ACHN (cell line): ENCODE measurements around the gene ANAPC1.
A peak's percentile ranks its signal among the peaks of the same experiment; 100 is the strongest.
"Not testable (repeated sequence)": the region's sequence is repeated elsewhere in the genome, so short reads cannot be mapped to it uniquely, and the experiment has no call there.

Experiments
- DNase-seq: peaks from one replicate; pipeline ENCODE4 v3.0.0-alpha.2; 2015
- in situ Hi-C: cut with HindIII; loops from 2 replicates; pipeline ENCODE4 v1.10.0; 2017; ENCODE audit warnings: low sequenced_read_pairs, low pct_ligation_motif_present, low pct_unique_long_range_greater_than_20kb

The ANAPC1 gene

DNA sequence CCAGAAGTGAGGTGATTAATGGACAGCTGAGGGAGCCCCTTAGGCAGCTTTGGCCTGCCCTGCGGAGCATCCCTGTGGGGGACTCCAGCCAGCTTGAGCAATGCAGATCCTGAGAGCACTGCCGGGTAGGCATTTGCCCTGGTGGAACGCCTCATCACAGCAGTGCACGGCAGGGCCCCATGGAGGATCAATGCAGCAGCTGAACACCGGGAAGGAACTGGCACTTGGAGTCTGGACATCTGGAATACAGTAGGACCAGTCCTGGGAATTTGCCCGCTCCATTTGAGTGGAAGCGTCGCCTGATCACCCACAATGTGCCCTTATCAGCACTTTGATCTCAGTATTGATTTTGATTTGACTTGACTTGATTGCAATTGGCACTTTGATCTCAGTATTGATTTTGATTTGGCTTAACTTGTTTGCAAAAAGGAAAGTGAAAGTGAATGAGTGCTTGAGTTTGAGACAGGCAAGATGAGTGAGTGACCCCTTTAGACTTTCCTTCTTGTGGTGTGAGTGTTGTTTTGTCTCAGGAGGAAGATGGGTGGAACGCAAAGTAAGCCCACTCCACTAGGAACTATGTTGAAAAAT is 123.2 kb downstream of the ANAPC1 start:
- DNase-seq, in situ Hi-C loops: not testable (repeated sequence)

- in situ Hi-C loops, DNase-seq: not testable (repeated sequence)
These were observed 131.5 kb downstream of the ANAPC1 start for GRCh38 chr2:111752533-111752932.

GRCh38 chr2:111750641-111751040 is 133.4 kb downstream of the ANAPC1 start:
- in situ Hi-C loops, DNase-seq: not testable (repeated sequence)

DNA sequence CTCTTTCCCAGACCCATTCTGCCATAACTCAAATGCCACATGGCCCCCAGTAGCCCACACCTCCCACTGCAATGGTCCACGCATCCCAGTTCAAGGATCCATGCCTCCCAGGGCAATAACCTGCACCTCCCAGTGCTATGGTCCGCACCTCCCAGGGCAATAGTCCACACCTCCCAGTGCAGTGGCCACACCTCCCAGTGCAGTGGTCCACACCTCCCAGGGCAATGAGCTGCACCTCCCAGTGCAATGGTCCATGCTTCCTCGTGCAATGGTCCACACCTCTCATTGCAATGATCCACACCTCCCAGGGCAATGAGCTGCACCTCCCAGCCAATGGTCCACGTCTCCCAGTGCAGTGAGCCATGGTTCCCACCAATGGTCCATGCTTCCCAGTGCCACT is 135.6 kb downstream of the ANAPC1 start:
- DNase-seq, in situ Hi-C loops: not testable (repeated sequence)

DNA sequence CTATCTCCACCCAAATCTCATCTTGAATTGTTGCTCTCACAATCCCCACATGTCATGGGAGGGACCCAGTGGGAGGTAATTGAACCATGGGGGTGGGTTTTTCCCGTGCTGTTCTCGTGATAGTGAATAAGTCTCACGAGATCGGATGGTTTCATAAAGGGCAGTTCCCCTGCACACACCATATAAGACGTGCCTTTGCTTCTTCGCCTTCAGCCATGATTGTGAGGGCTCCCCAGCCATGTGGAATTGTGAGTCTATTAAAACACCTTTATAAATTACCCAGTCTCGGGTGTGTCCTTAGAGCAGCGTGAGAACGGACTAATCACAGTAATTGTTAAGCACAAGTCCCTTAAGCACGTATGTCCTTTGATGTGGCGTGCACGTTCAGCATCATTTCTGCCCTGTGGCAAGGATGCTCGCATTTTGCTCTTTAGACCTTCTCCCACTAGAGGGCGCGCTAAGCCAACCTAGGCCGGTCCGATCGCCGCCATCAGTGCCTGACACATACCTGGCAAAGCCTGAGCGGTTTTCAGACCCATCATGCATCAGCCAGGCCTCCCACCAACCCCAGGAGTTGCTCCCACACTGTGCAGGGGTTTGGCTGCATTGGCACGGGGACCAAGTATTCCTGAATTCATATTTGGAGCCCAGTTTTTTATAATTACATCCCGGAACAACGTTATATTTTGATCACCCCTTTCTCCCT is 136.4 kb downstream of the ANAPC1 start:
- DNase-seq, in situ Hi-C loops: not testable (repeated sequence)

DNA sequence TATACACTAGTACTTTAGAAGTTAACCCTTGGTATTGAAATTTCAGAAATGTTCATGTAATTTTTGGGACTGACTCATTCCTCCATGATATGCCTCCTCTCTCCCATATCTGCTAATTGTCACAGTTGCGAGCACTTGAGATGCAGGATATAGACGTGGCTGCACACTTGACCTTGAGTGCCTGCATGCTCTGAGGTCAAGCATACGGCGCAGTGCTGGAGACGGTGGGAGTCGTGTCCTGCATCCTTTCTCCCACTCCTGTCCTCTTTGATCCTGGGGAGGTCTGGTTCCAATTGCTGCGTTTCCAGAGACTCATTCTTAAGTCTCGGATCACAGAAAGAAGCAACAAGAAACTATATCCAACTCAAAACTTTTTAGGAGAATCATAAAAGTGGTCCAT is 139.2 kb downstream of the ANAPC1 start:
- in situ Hi-C loops, DNase-seq: not testable (repeated sequence)

GRCh38 chr2:111741517-111741916 is 142.5 kb downstream of the ANAPC1 start:
- DNase-seq, in situ Hi-C loops: not testable (repeated sequence)

GRCh38 chr2:111735838-111736721 is 147.9 kb downstream of the ANAPC1 start:
- DNase-seq, in situ Hi-C loops: not testable (repeated sequence)

DNA sequence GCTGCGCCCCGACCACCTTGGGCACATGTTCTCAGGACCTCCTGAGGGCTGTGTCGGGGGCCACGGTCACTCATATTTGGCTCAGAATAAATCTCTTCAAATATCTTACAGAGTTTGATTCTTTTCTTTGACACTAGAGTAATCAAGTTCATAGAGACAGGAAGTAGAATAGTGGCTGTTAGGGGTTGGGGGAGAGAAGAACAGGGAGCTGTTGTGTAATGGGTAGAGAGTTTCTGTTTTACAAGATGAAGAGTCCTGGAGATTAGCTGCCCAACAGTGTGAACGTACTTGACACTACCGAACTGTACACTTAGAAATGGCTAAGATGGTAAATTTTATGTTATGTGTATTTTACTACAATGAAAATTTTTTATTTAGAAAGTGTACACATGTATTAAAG is 148.6 kb downstream of the ANAPC1 start:
- in situ Hi-C loops, DNase-seq: not testable (repeated sequence)

DNA sequence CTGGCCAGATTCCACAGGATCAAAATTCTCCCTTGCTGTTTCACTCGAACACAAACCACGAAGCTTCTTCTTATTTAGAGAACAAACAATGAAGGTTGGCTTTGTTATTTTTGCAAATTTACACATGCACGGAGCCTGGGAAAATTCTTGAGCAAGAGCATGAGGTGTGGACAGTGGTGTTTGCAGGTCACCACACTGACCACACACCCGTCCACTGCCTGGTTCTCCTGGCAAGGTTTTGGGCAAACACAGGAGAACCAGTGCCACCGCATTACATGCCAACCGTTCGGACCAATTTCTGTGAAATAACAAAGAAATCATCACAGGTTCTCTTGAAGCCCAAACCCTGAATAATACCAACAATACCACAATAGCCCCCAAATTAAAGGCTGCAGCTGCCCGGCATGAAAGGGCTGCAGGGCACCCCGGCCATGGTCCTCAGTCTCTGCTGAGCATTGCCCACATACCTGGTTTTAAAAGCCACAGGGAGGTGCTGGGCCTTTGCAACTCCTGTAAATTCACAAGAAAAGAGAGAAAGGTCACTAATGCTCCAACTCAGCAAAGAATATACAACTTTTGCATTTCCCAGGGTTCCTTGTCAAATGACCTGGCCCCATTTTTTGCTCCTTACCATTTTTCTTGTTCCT is 154.1 kb downstream of the ANAPC1 start:
- in situ Hi-C loops, DNase-seq: not testable (repeated sequence)

- peak; percentile 24 for DNase-seq
- in situ Hi-C loops: not testable (repeated sequence)
These were observed 156.3 kb downstream of the ANAPC1 start for GRCh38 chr2:111727611-111728110.

DNA sequence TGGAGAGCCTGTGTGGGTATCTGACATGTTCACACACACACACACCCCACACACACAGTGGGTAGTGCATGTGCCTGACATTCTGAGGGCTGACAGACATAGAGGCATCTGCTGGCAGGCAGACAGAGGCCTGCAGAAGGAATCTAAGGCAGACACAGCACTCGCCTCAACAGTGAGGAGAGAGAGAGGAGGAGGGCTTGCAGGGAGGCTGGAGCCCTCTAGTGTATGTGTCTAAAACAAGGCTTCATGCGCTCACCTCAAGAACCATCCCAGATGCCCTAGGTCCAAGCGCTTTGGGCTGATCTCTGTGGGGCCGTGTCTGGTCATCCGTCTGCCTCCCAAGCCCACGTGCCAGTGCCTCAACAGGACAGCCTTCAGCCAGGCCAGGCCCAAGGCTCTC is 158.3 kb downstream of the ANAPC1 start:
- DNase-seq: peak; percentile 47

GRCh38 chr2:111719610-111720009 is 164.4 kb downstream of the ANAPC1 start:
- in situ Hi-C loops, DNase-seq: not testable (repeated sequence)

More for the DNA sequence above, 158.3 kb downstream of the ANAPC1 start:
- in situ Hi-C loops: not testable (repeated sequence)
